Spleen (tissue), 7 donors: Measurements from ENCODE around the gene RHBDL3.

Experiments
- POLR2AphosphoS5 ChIP-seq, 3 donors: sonication (generic); formaldehyde crosslinking; IDR thresholded peaks; one replicate each; pipeline ENCODE4 v1.5.1; 2017; ENCODE audit warnings: antibody characterized with exemption in 3 of 3
- TF ChIP-seq, protein P1 (sequence below), 11 experiments: fragments of 200-600 bp in 7 of 11; fragments of 450-650 bp in 4 of 11; sonication (generic) in 4 of 11; IDR thresholded peaks in 8 of 11; conservative IDR thresholded peaks in 3 of 11; 1 replicate in 7 of 11; 2 replicates in 4 of 11; pipeline versions ENCODE4 v1.4.0 to v1.8.0; 2016 to 2021; ENCODE audit warnings: antibody characterized with exemption in 11 of 11, inconsistent platforms in 4 of 11, mild to moderate bottlenecking in 1 of 11
- donor health status: DM: no; HTN: no; CAD: no; lungs with moderate emphysema.
- donor health status: DM: no; HTN: no; CAD: no.
- donor health status: DM: no; HTN: no; CAD: no.

DNA sequence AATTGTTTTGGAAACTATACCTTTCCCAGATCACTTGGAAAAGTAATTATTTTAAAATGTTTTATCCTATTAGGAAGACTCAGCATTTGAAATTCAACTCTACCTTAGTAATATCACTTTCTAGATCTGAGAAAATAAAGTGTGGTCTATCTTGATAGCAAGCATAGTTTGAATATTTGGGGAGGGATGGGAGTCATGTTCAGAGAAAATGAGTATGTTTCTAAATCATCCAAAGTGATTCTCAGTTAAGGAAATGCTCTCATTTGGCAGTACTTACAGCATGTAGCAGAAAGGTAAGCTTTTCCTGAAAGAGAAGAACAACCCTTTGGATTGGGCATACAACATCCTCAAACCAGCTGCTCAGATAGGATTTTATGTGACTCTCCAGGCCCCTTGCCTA is 69.4 kb downstream of the RHBDL3 start:
- TF ChIP-seq, protein P1, sequence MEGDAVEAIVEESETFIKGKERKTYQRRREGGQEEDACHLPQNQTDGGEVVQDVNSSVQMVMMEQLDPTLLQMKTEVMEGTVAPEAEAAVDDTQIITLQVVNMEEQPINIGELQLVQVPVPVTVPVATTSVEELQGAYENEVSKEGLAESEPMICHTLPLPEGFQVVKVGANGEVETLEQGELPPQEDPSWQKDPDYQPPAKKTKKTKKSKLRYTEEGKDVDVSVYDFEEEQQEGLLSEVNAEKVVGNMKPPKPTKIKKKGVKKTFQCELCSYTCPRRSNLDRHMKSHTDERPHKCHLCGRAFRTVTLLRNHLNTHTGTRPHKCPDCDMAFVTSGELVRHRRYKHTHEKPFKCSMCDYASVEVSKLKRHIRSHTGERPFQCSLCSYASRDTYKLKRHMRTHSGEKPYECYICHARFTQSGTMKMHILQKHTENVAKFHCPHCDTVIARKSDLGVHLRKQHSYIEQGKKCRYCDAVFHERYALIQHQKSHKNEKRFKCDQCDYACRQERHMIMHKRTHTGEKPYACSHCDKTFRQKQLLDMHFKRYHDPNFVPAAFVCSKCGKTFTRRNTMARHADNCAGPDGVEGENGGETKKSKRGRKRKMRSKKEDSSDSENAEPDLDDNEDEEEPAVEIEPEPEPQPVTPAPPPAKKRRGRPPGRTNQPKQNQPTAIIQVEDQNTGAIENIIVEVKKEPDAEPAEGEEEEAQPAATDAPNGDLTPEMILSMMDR (IDR thresholded peaks at IDR 0.05 in 8 of 11, conservative IDR thresholded peaks at IDR 0.05 in 3 of 11) = no peak
- TF ChIP-seq POLR2AphosphoS5 (IDR thresholded peaks at IDR 0.05) = no peak
